Vagina (tissue), 2 donors: ENCODE results near the gene CLIP4. TPM values are rescaled to one million over a fixed set of nuclear protein-coding genes. Genes with fewer than 3 reads are reported as not detected.

Experiments used
- DNase-seq, 2 donors: peaks; one replicate each; pipeline ENCODE4 v3.0.0-alpha.2; 2017; ENCODE audit errors: extremely low spot score in 2 of 2
- H3K27ac ChIP-seq: fragments of 200-600 bp; sonication (generic); one replicate; pipeline ENCODE4 v1.5.1; 2019
- H3K27me3 ChIP-seq: fragments of 200-600 bp; sonication (generic); one replicate; pipeline ENCODE4 v1.5.1; 2019
- H3K36me3 ChIP-seq, 2 donors: fragments of 200-600 bp; sonication (generic); one replicate each; pipeline ENCODE4 v1.5.1; 2017 to 2019
- H3K4me1 ChIP-seq: fragments of 200-600 bp; sonication (generic); one replicate; pipeline ENCODE4 v1.5.1; 2019
- H3K4me3 ChIP-seq, 2 donors: fragments of 200-600 bp; sonication (generic); 1 replicate in 1 of 2; 2 replicates in 1 of 2; pipeline ENCODE4 v1.5.1; 2016 to 2019
- H3K9me3 ChIP-seq: fragments of 200-600 bp; sonication (generic); one replicate; pipeline ENCODE4 v1.5.1; 2019
- POLR2A ChIP-seq, 2 donors: fragments of 450-650 bp; IDR thresholded peaks; one replicate each; pipeline ENCODE4 v1.6.1; 2017; ENCODE audit warnings: antibody characterized with exemption in 2 of 2, mild to moderate bottlenecking in 2 of 2, moderate library complexity in 2 of 2
- POLR2AphosphoS5 ChIP-seq, 2 donors: sonication (generic); formaldehyde crosslinking; IDR thresholded peaks; one replicate each; pipeline ENCODE4 v1.9.0; 2017; ENCODE audit warnings: antibody characterized with exemption in 2 of 2, mild to moderate bottlenecking in 2 of 2, low read depth in 1 of 2; ENCODE audit not compliant: insufficient read depth in 1 of 2
- intact Hi-C: fragments of 100-400 bp; cut with DNase I; formaldehyde crosslinking; loops from one replicate; pipeline ENCODE4 v1.15.1; 2023
- total RNA-seq: library from RNA; depleted of rRNA; stranded (reverse); fragments of >200 nt; gene quantifications from one replicate; pipeline ENCODE4 v1.2.3, GENCODE V29; 2016
- TF ChIP-seq, protein P1 (sequence below), 3 experiments: fragments of 450-650 bp in 2 of 3; fragments of 200-600 bp in 1 of 3; sonication (generic) in 1 of 3; IDR thresholded peaks; one replicate each; pipeline ENCODE4 v1.5.1; 2017 to 2019; ENCODE audit warnings: antibody characterized with exemption in 3 of 3, mild to moderate bottlenecking in 2 of 3, moderate library complexity in 2 of 3

CLIP4 gene
- total RNA-seq, 1 donor from 2014 or later, result 63.1 TPM

DNA sequence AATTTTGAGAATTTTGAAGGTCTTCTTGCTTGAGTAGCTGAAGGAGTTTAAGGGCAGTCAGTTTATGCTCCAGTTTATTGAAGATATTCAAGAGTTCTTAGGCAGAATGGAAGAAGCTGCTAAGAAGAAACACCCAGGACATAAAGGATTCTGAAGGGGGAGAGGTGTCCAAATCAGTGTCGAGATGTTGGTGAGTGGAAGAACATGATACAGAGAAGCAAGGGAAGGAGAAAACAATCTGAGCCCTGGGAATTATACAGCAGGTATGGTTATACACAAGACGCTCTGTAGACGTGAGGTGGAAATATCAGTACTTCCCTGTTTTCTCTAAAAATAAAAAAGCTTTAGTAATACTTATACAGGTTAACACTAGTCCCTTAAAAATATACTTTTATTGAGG is 60.1 kb downstream of the CLIP4 start:
- peaks cover 0 to 9% of the 10 kb centered on the region in 2 donors for H3K36me3 ChIP-seq
- no peak for DNase-seq
- no peaks in the 10 kb centered on the region for H3K4me1 ChIP-seq
- H3K4me3 ChIP-seq, result no peak overlapping the region
- intact Hi-C loops, result no loop called here
- no peak overlapping the region for H3K27ac ChIP-seq
- H3K9me3 ChIP-seq, result no peaks in the 10 kb centered on the region
- no peak for TF ChIP-seq POLR2A (IDR thresholded peaks at IDR 0.05)
- TF ChIP-seq POLR2AphosphoS5 (IDR thresholded peaks at IDR 0.05; ENCODE audit: insufficient read depth in 1 of 2, low read depth in 1 of 2), result no peak
- TF ChIP-seq, protein P1, sequence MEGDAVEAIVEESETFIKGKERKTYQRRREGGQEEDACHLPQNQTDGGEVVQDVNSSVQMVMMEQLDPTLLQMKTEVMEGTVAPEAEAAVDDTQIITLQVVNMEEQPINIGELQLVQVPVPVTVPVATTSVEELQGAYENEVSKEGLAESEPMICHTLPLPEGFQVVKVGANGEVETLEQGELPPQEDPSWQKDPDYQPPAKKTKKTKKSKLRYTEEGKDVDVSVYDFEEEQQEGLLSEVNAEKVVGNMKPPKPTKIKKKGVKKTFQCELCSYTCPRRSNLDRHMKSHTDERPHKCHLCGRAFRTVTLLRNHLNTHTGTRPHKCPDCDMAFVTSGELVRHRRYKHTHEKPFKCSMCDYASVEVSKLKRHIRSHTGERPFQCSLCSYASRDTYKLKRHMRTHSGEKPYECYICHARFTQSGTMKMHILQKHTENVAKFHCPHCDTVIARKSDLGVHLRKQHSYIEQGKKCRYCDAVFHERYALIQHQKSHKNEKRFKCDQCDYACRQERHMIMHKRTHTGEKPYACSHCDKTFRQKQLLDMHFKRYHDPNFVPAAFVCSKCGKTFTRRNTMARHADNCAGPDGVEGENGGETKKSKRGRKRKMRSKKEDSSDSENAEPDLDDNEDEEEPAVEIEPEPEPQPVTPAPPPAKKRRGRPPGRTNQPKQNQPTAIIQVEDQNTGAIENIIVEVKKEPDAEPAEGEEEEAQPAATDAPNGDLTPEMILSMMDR (IDR thresholded peaks at IDR 0.05), result no peak
- H3K27me3 ChIP-seq, result no peaks in the 10 kb centered on the region

DNA sequence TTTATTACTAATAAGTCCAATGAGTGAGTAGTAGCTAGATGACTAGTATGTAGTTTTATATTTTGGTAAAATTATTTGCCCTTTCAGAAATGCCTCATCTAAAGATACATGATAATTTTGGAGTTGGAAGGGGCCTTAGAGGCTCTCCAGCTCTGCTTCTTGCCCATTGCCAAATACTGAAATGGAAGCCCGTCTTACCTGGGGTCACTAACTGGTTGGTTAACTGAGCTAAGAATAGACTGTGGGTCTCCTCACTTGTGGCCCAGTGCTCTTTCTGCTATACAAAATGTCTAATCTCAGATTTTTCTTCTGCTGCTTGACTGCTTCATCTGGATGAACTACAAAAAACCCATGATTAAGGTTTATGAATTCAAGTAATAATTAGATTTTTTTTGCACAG is 67.1 kb downstream of the CLIP4 start:
- no peak overlapping the region for H3K27ac ChIP-seq
- intact Hi-C loops, result no loop called here

DNA sequence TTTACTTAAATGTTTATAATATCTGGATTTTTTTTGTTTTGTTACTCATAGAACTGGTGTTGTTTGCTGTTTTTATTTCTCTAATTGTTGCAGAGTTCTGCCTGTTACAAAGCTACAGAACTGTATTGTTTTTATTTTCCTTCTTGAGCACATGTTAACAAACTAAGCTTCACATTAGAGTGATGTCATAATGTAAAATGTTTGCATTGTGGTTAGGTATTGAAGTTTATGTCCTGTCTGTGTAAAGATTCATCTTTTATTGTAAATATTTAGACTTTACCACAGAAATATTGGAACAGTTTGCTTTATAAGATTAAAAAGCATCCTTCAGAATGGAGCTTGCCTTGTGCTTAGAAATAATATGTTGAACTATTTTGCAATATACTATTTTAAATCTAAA is 67.7 kb downstream of the CLIP4 start:
- no peak overlapping the region for H3K27ac ChIP-seq
- intact Hi-C loops, result no loop called here
- H3K27me3 ChIP-seq, result no peaks in the 10 kb centered on the region
- H3K36me3 ChIP-seq, result peaks cover 0 to 17% of the 10 kb centered on the region in 2 donors
- no peaks in the 10 kb centered on the region for H3K9me3 ChIP-seq
- no peaks in the 10 kb centered on the region for H3K4me1 ChIP-seq
- no peak for DNase-seq
- H3K4me3 ChIP-seq, result no peak overlapping the region
- TF ChIP-seq, protein P1 (IDR thresholded peaks at IDR 0.05), result no peak
- no peak for TF ChIP-seq POLR2A (IDR thresholded peaks at IDR 0.05)
- no peak for TF ChIP-seq POLR2AphosphoS5 (IDR thresholded peaks at IDR 0.05; ENCODE audit: insufficient read depth in 1 of 2, low read depth in 1 of 2)

More for the DNA sequence above, 67.1 kb downstream of the CLIP4 start:
- DNase-seq, result no peak
- Histone ChIP-seq H3K36me3 (peaks cover 0 to 17% of the 10 kb centered on the region in 2 donors), H3K9me3 (no peaks in the 10 kb centered on the region), H3K4me3 (no peak overlapping the region), H3K4me1 (no peaks in the 10 kb centered on the region), H3K27me3 (no peaks in the 10 kb centered on the region)
- TF ChIP-seq, protein P1 (IDR thresholded peaks at IDR 0.05), result no peak
- no peak for TF ChIP-seq POLR2A (IDR thresholded peaks at IDR 0.05)
- TF ChIP-seq POLR2AphosphoS5 (IDR thresholded peaks at IDR 0.05; ENCODE audit: insufficient read depth in 1 of 2, low read depth in 1 of 2), result no peak

DNA sequence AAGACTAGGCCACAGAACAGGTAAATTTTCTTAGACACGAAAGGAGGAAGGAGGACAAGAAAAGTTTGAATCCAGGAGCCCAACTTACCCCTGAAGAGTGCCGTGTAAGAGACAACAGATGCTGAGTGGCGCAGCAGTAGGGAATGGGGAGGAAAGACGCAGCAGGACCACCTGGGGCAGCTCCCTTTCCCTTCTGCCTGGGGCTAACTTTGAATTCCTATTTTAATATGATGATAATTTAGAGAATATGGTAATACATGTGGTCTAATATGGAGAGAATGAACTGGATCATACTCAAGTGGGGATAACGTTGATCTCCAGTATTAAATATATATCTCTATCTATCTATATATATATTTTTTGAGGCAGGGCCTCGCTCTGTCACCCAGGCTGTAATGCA is 69.3 kb downstream of the CLIP4 start:
- H3K27me3 ChIP-seq, result no peaks in the 10 kb centered on the region
- no peak for DNase-seq
- peaks cover 0 to 17% of the 10 kb centered on the region in 2 donors for H3K36me3 ChIP-seq
- TF ChIP-seq POLR2AphosphoS5 (IDR thresholded peaks at IDR 0.05; ENCODE audit: insufficient read depth in 1 of 2, low read depth in 1 of 2) (no peak), POLR2A (IDR thresholded peaks at IDR 0.05) (no peak)
- TF ChIP-seq, protein P1 (IDR thresholded peaks at IDR 0.05), result no peak
- no peak overlapping the region for H3K27ac ChIP-seq
- H3K4me3 ChIP-seq, result no peak overlapping the region
- H3K4me1 ChIP-seq, result no peaks in the 10 kb centered on the region
- intact Hi-C loops, result no loop called here
- no peaks in the 10 kb centered on the region for H3K9me3 ChIP-seq

DNA sequence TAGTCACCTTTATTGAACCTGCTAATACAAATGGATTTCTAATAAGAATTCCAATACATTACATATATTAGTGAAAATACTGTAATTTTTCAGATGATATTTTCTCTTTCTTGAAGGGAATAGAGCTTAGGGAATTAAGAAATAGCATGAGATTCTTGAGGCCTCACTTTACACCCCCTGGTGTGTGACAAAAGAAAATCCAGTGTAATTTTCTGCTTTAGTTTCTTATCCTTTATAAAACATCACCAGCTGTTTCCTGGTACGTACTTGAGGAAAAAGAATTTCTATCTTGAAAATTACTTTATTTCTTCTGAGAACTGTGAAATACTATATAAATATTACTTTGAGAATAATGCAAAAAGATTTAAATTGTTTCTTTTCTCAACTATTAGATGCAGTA is 71.6 kb downstream of the CLIP4 start:
- Histone ChIP-seq H3K4me3 (no peak overlapping the region), H3K9me3 (no peaks in the 10 kb centered on the region), H3K27ac (no peak overlapping the region), H3K27me3 (no peaks in the 10 kb centered on the region), H3K4me1 (no peaks in the 10 kb centered on the region), H3K36me3 (peaks cover 0 to 10% of the 10 kb centered on the region in 2 donors)
- DNase-seq, result no peak
- no peak for TF ChIP-seq POLR2A (IDR thresholded peaks at IDR 0.05)
- intact Hi-C loops, result no loop called here
